ENCODE results near the gene OMP.

GRCh38 chr11:77115181-77115611 is 12.6 kb downstream of the OMP start:
- TF ChIP-seq CTCF (IDR thresholded peaks at IDR 0.05; ENCODE audit: poor library complexity) (no peak), EZH2 (IDR thresholded peaks at IDR 0.05; ENCODE audit: borderline replicate concordance) (no peak), EZH2phosphoT487 (IDR thresholded peaks at IDR 0.05; ENCODE audit: low read depth, severe bottlenecking, unreplicated experiment) (no peak)
